ENCODE data around the gene CRB1. TPM values are rescaled to one million over a fixed set of nuclear protein-coding genes. Genes with fewer than 3 reads are reported as not detected.

CRB1 gene
- total RNA-seq, 2 donors from 2014 or later = not detected

DNA sequence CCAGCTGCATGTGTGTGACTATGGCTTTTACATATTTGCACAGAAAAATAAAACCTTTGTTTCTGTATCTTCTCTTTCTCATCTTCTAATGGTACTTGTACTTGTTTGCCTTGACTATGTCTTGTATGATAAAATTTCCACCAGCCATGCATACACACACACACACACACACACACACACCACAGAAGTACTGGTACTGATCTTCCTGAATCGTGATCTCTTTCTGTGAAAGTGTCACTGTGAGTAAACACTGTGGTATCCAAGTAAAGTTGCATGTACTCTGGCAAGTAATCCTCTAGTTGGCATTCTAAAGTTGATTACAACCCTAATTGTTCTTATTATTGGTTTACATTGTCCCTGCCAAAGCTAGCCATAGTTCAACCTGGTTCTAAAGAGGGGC is 176.7 kb downstream of the CRB1 start:
- H3K27me3 Mint-ChIP-seq (ENCODE audit: insufficient read depth) = no peaks in the 10 kb centered on the region
- no peaks in the 10 kb centered on the region for H3K36me3 Mint-ChIP-seq (ENCODE audit: low read depth)
- TF ChIP-seq, protein P1, sequence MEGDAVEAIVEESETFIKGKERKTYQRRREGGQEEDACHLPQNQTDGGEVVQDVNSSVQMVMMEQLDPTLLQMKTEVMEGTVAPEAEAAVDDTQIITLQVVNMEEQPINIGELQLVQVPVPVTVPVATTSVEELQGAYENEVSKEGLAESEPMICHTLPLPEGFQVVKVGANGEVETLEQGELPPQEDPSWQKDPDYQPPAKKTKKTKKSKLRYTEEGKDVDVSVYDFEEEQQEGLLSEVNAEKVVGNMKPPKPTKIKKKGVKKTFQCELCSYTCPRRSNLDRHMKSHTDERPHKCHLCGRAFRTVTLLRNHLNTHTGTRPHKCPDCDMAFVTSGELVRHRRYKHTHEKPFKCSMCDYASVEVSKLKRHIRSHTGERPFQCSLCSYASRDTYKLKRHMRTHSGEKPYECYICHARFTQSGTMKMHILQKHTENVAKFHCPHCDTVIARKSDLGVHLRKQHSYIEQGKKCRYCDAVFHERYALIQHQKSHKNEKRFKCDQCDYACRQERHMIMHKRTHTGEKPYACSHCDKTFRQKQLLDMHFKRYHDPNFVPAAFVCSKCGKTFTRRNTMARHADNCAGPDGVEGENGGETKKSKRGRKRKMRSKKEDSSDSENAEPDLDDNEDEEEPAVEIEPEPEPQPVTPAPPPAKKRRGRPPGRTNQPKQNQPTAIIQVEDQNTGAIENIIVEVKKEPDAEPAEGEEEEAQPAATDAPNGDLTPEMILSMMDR (conservative IDR thresholded peaks at IDR 0.05) = no peak
- Histone ChIP-seq H3K9me3 (ENCODE audit: control insufficient read depth, low read length) (no peaks in the 10 kb centered on the region), H3K9ac (ENCODE audit: extremely low read depth, low read length, poor library complexity, severe bottlenecking) (no peak overlapping the region), H3K27me3 (ENCODE audit: control insufficient read depth, insufficient read depth, low read length, poor library complexity, severe bottlenecking) (no peaks in the 10 kb centered on the region), H3K36me3 (ENCODE audit: control insufficient read depth, insufficient read depth, low read length) (no peaks in the 10 kb centered on the region), H3K4me1 (ENCODE audit: control insufficient read depth, insufficient read depth, low read length) (peaks cover 11% of the 10 kb centered on the region), H3K27ac (ENCODE audit: low read depth, low read length) (no peak overlapping the region), H3K4me3 (ENCODE audit: low read length) (peak overlapping the region; percentile 14)
- H3K4me1 Mint-ChIP-seq = peaks cover 44% of the 10 kb centered on the region
- H3K9me3 Mint-ChIP-seq = no peaks in the 10 kb centered on the region
- peak overlapping the region; percentile 59 for H3K27ac Mint-ChIP-seq
- no peak overlapping the region for H3K4me3 Mint-ChIP-seq
- DNase-seq = no peak
- WGBS, 2 experiments (ENCODE audit: insufficient coverage in 1 of 2, insufficient read length in 1 of 2) = 92% methylated on average over 1 of the region's 1 CpG; no CpG with 5 or more reads in 1 of the 2 experiments

DNA sequence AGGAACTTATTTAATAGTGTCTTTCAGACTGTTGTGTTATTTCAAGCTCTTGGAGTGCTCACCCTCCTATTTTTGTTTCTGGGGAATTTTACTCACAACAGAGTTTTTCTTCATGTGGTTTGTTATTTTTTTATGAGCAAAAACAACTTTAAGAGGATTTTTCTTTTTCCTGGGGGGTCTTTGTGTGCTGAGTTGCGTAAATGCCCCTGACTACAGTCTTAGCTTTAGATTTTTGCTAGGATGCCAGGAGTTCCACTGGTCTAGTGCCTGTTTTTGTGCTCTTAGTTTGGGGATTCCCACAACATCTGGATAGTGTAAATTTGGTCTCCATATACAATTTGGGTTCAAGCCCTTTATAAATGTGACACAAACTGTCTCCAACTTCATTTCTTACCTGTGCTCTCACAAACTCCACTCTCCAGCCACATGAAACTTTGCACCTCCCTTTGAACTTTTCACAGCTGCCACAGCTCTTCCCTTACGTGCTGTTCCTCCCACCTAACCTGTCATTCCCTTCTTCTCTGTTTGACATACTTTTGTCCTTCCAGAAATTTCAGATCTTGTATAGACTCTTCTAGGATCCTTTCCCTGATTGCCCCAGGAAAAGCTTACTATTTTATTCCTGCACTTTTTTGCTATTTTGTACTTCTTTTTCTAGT is 180.2 kb downstream of the CRB1 start:
- no peaks in the 10 kb centered on the region for H3K9me3 Mint-ChIP-seq
- no peak overlapping the region for H3K27ac Mint-ChIP-seq
- WGBS, 2 experiments (ENCODE audit: insufficient coverage in 1 of 2, insufficient read length in 1 of 2) = 81 to 93% methylated on average over 2 of the region's 2 CpGs

DNA sequence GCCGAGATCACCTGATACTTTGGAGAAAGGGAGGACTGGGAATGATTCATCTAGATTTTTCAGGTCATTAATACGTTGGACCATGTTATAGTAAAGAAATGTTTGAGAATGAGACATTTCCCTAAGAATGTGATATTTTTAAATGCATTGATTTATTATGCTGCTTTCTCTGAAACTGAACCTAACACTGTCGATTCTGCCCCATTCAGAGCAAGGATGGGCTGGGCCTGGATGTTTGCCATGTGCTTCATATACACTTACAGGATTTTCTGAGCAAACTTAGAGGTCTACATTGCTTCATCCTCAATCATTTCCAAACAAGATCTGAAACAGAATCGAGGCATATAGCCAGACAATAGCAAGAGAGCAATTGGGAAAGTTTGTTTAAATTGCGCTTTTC is 183.3 kb downstream of the CRB1 start:
- Mint-ChIP-seq H3K4me1 (peaks cover 12% of the 10 kb centered on the region), H3K27me3 (ENCODE audit: insufficient read depth) (no peaks in the 10 kb centered on the region), H3K36me3 (ENCODE audit: low read depth) (no peaks in the 10 kb centered on the region), H3K9me3 (no peaks in the 10 kb centered on the region), H3K27ac (no peak overlapping the region), H3K4me3 (no peak overlapping the region)
- H3K36me3 ChIP-seq (ENCODE audit: control insufficient read depth, insufficient read depth, low read length) = no peaks in the 10 kb centered on the region
- 94 to 100% methylated on average over 2 to 4 of the region's 5 CpGs for WGBS, 2 experiments (ENCODE audit: insufficient coverage in 1 of 2, insufficient read length in 1 of 2)
- no peak overlapping the region for H3K4me3 ChIP-seq (ENCODE audit: low read length)
- no peak overlapping the region for H3K27ac ChIP-seq (ENCODE audit: low read depth, low read length)
- no peaks in the 10 kb centered on the region for H3K4me1 ChIP-seq (ENCODE audit: control insufficient read depth, insufficient read depth, low read length)
- TF ChIP-seq, protein P1 (conservative IDR thresholded peaks at IDR 0.05) = no peak
- no peaks in the 10 kb centered on the region for H3K9me3 ChIP-seq (ENCODE audit: control insufficient read depth, low read length)
- no peak for DNase-seq
- H3K27me3 ChIP-seq (ENCODE audit: control insufficient read depth, insufficient read depth, low read length, poor library complexity, severe bottlenecking) = no peaks in the 10 kb centered on the region
- H3K9ac ChIP-seq (ENCODE audit: extremely low read depth, low read length, poor library complexity, severe bottlenecking) = no peak overlapping the region

More for the DNA sequence above, 180.2 kb downstream of the CRB1 start:
- TF ChIP-seq, protein P1 (conservative IDR thresholded peaks at IDR 0.05) = no peak
- H3K4me3 ChIP-seq (ENCODE audit: low read length) = no peak overlapping the region
- no peak for DNase-seq
- no peak overlapping the region for H3K27ac ChIP-seq (ENCODE audit: low read depth, low read length)
- H3K4me1 ChIP-seq (ENCODE audit: control insufficient read depth, insufficient read depth, low read length) = peaks cover 8% of the 10 kb centered on the region
- Mint-ChIP-seq H3K4me3 (no peak overlapping the region), H3K36me3 (ENCODE audit: low read depth) (no peaks in the 10 kb centered on the region), H3K27me3 (ENCODE audit: insufficient read depth) (no peaks in the 10 kb centered on the region), H3K4me1 (peaks cover 29% of the 10 kb centered on the region)
- no peaks in the 10 kb centered on the region for H3K36me3 ChIP-seq (ENCODE audit: control insufficient read depth, insufficient read depth, low read length)
- H3K27me3 ChIP-seq (ENCODE audit: control insufficient read depth, insufficient read depth, low read length, poor library complexity, severe bottlenecking) = no peaks in the 10 kb centered on the region
- no peak overlapping the region for H3K9ac ChIP-seq (ENCODE audit: extremely low read depth, low read length, poor library complexity, severe bottlenecking)
- H3K9me3 ChIP-seq (ENCODE audit: control insufficient read depth, low read length) = no peaks in the 10 kb centered on the region
